HG03442 (cell line): ENCODE measurements around the gene SIVA1.

Experiments used
- ATAC-seq: cut with Tn5 transposase; IDR thresholded peaks from one replicate; pipeline ENCODE4 v1.9.1; 2021; ENCODE audit warnings: mild to moderate bottlenecking, moderate library complexity; ENCODE audit not compliant: unreplicated experiment

Gene SIVA1

GRCh38 chr14:104734601-104734990 lies 18.4 kb upstream of the SIVA1 start:
- ATAC-seq = no peak

DNA sequence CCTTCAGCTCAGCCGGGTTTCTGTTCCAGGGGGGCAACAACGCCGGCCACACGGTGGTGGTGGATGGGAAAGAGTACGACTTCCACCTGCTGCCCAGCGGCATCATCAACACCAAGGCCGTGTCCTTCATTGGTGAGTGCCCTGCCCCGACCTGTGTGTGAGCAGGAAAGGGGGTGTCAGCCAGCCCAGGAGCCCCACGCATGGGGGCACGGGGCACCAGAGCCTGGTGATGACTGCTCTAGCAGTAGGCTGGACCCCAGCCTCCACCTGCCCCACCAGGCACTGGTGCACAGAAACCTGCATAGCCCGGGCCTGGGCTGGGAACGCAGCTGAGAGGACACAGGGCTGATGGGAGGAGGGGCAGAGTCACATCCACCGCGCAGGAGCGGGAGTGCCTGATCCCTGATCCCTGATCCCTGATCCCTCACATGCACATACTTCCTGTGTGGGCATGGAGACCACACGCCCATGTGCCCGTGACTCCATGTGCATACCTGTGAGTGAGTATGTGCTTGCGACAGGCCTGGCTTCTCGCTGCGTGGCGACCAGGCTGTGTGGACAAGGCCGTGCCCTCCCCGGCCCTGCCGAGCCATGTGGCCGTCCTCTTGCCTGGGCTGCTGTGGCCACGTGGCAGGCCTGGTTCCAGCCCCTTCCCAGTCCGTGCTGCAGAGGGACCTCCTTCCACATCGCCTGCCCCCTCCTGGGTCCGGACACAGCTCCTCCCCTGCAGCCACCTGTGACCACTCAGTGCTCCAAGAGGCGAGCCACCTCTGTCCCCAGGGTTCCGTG lies 17.8 kb upstream of the SIVA1 start:
- no peak for ATAC-seq

- ATAC-seq = no peak
Measured at GRCh38 chr14:104735830-104736642, 16.9 kb upstream of the SIVA1 start.

DNA sequence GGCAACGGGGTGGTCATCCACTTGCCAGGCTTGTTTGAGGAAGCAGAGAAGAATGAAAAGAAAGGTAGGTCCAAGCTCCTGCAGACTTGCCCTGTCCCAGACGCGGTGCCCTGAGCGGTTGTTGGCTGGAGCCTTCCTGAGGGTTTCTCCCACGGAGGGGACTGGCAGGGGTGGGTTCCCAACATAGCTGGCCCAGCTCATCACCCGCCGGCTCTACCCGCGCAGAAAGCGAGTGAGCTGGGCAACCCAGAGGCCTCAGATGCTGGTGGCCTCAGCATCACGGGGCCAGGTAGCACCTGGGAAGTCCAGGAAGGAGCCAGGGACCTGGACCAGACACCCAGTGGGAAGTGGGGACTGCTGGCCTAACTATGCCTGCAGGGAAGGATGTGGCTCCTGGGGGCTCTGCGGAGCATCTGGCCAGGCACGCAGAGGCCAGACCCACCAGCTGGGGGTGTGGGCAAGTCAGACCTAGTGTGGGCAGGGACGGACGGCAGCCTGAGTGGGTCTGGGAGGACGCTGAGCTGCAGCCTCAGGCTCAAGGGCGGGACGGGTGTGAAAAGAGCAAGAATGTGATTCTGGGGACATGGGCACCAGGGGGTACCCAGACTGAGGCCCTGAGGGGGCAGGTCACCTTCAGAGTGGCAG lies 14.4 kb upstream of the SIVA1 start:
- no peak for ATAC-seq

DNA sequence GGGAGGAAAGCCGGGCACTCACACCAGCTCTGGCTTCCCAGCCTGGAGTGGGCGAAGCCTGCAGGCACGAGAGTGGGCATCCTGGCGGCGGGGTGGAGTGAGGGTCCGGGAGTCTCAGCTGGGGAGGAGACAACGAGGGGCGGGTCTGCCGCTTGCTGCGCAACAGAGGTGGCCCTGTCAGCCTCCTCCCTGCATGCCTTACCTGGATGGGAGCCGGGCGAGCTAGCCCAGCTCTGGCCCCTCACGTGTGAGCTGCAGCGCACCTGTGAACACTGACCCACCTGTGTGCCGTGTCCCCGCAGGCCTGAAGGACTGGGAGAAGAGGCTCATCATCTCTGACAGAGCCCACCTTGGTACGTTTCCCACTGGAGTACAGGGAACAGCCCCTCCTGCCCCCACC lies 13.9 kb upstream of the SIVA1 start:
- no peak for ATAC-seq

DNA sequence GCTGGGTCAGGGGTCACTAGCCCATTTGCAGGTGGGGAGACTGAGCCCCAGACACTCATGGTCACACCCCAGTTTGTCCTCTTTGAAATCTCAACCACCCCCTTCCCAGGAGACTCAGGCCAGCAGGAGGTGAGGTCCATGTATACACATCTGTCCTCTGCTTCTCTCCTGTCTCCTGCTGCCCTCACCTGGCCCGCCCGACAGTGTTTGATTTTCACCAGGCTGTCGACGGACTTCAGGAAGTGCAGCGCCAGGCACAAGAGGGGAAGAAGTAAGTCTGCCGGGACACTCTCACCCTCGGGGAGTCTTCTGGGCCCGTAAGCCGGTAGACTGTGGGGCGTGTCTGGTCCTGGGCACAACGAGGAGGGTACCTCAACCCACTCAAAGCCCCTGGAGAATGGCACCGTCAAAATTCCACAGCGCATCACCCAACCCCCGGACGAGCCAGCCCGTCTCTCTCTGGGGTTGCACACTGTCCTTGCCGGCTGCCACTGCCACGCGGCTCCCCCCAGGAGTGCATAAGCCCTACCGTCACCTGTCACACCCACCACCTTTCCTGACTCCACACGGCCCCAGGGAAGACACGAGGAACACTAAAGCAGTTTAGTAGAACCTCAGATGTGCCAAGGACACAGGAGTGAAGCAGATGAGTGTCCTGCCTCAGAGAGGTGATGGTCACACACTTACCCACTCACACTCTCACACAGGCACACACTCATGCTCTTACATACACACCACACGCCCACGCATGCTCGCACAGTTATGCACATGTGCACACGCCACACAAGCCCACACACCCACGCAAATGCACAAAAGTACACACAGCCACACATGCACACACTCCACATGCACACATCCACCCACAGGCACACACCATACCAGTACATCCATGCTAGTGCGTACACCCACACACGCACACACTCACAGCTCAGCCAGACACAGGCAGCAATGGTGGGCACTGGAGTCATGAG lies 13.1 kb upstream of the SIVA1 start:
- no peak for ATAC-seq

DNA sequence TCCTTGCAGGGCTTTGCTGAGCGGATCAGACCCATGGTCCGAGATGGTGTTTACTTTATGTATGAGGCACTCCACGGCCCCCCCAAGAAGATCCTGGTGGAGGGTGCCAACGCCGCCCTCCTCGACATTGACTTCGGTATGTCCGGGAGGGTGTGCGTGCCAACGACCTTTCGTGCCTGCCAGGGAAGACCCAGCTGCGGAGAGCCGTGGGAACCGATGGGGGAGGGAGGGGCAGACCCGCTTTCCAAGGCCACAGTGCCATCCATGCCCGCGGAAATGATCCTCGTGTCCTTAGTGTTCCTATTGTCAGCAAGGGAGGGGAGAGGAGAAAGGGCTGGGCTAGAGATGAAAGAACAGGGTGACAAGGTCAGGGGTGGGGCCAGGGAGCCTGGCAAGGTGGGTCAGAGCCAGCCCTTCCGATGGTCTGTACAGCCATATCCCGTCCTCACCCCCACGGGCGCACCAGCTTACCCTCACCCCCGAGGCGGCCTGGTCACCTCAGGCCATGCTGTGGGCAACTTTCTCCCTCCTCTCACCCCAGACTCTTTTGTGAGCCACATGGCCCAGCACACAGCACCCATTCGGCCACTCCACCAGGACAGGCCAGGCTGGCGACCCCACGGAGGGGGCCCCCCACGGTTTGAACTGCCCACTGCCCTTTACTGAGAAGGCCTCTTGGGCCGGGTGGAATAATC lies 11.7 kb upstream of the SIVA1 start:
- no peak for ATAC-seq

GRCh38 chr14:104741803-104742251 lies 11.1 kb upstream of the SIVA1 start:
- ATAC-seq = no peak

- ATAC-seq = no peak
Measured at GRCh38 chr14:104742586-104743455, 10.1 kb upstream of the SIVA1 start.

DNA sequence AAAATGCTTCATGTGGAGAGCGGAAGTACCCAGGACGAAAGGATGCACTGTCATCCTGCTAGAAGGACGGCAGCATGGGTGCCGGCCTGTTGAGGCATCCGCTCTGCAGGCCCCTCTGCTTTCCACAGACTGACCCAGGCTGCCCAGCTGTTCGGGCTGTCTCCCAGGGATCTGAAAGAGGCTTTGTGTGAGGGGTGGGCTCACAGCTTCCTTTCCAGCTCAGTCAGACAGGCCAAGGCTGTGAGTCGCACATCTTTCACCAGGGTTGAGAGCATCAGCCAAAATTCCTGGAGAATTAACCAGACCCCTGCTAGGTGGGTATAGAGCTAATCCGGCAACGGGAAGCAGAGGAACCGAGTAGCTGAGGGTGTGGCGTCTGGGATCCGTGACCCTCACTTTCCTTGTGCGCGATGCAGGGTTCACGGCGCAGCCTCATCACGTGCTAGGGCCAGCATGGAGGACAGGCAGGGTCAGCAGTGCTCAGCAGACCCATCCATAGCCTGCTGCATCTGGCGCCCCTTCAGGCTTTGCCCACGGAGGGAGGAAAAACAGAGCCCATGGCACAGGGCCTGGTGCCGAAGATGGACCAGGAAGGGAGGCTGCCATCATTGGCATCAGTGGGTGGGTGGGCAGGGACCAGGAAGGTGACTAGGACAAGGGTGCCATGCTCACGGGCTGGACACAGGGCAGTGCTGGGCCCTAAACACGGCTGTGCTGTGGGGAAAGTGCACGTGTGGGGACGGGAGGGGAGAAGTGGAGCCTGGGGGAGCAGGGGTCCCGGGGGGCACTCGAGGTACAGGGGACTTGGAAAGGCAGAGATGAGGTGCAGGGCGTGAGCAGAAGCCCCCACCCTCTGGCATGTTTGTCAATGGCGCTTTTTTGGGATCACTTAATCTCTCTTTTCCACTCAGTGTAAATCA lies 9.2 kb upstream of the SIVA1 start:
- no peak for ATAC-seq

- ATAC-seq = no peak
Measured at GRCh38 chr14:104744484-104744883, 8.5 kb upstream of the SIVA1 start.

- no peak for ATAC-seq
Measured at GRCh38 chr14:104745431-104745830, 7.5 kb upstream of the SIVA1 start.

DNA sequence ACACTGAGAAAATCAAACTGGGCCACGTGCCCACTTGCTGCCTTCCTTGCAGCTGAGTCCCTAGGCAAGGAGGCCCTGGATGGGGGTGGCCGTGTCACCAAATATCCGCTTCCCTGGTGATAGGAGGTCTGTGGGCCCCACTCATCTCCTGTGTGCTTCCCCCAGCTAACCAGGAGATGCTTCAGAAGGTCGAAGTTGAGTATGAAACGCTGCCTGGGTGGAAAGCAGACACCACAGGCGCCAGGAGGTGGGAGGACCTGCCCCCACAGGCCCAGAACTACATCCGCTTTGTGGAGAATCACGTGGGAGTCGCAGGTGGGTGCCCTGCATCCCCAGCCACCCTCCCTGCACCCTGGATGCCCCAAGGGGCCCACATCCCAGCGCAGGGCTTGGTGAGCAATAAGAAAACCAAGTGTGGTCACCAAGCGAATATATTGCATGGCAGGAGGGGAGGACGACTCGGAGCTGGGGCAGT lies 6.8 kb upstream of the SIVA1 start:
- ATAC-seq = no peak

- no peak for ATAC-seq
Measured at GRCh38 chr14:104746934-104747481, 5.9 kb upstream of the SIVA1 start.

DNA sequence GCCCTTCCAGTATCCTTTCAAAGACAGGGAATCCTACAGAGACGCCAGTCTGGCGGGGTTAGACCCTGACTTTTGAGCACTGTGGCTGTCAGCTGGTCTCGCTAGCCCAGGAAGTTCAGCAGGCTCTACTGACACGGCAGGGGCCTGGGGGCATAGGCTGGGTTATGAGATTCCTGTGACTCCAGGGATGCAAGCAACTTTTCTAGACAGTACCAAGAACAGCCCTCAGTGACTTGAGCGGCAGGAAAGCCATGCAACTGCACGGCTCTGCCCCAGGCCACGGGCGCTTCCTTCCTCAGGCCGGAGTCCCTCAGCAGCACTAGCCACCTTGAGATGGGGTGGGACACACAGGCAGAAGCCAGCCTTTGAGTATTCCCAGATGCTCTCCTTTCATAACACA lies 5.1 kb upstream of the SIVA1 start:
- no peak for ATAC-seq

- no peak for ATAC-seq
Measured at GRCh38 chr14:104749111-104749649, 3.8 kb upstream of the SIVA1 start.

DNA sequence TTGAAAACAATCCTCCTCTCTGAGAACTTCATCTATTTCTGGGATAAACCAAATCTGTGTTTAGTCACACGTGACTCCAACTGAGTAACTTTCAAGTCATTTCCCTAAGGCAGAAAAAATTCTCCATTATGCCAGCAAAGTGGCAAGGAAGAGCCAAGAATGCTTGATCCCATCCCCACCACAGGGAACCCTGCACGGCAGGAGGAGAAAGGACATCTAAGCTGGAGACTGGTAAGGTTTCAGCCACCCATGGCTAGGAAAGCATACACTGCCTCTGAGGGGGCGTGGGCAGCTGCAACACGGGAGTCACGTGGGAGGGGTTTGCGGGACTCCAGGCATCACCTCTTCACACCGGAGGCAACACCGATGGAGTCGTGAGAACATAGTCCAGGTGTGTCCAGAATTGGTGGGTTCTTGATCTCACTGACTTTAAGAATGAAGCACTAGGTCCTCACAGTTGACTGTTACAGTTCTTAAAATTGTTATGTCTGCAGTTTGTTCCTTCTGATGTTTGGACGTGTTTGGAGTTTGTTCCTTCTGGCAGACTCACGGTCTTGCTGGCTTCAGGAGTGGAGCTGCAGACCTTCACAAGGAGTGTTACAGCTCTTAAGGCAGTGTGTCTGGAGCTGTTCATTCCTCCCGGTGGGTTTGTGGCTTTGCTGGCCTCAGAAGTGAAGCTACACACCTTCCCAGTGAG lies 2.7 kb upstream of the SIVA1 start:
- ATAC-seq = no peak
